Fibroblast of skin of back (primary cell): ENCODE measurements around the gene TLCD1. TPM values are rescaled to one million over a fixed set of nuclear protein-coding genes. Genes with fewer than 3 reads are reported as not detected.
A peak's percentile ranks its signal among the peaks of the same experiment; 100 is the strongest.

Experiments
- DNase-seq: peaks from one replicate; pipeline ENCODE4 v3.0.0-alpha.2; 2013
- polyA plus RNA-seq, 2 experiments: library from polyadenylated mRNA; unstranded; fragments of 120-200 nt; gene quantifications; one replicate each; pipeline ENCODE4 v1.2.1, GENCODE V29; 2013; ENCODE audit not compliant: insufficient read length in 2 of 2

Gene TLCD1
- 4.6 TPM for polyA plus RNA-seq (2013, experiment 1 of 2; ENCODE audit: insufficient read length)
- 5.0 TPM for polyA plus RNA-seq (2013, experiment 2 of 2; ENCODE audit: insufficient read length)

DNA sequence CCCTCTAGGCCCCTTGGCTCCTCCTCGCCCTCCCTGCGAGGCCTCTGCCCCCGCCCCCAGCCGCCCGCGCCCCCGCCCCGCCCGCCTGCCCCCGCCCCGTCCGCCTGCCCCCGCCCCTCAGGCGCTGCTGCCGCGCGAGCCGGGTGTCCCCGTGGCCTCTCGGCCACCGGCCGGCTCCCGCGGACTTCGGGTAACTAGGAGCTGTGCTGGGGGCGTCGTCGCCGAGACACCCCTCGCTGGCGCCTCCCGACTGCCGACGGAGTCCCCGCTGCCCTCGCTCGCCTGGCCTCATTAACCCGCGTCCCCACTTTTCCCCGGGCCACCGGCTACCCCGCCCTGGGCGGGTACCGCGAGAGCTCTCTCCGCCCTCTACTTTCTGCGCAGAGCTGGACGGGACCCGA lies at the start of gene TLCD1:
Gene TLCD1 (minus strand): TSS at position 8 of the 401 bp plus-strand sequence. CDS start 136 bp downstream, outside the sequence.
- peak; percentile 70 for DNase-seq

- no peak for DNase-seq
Measured at GRCh38 chr17:28774206-28774605, 48.2 kb upstream of the TLCD1 start.

DNA sequence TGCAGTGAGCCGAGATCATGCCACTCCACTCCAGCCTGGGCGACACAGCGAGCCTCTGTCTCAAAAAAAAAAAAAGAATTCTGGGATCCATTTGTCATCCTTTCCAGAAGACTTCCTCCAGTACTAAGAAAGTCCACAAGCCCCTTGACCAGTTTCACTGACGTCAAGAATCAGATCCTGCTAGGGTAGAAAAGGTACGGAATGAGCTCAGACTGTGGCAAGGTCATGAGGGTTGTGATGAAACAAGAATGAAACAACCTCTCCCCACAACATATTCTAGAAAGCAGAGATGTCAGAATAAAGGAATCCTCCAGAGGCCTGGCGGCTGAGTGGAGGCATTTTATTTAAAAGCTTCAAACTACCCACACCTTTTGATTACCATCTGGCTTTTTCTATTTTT lies 47.7 kb upstream of the TLCD1 start:
- no peak for DNase-seq

DNA sequence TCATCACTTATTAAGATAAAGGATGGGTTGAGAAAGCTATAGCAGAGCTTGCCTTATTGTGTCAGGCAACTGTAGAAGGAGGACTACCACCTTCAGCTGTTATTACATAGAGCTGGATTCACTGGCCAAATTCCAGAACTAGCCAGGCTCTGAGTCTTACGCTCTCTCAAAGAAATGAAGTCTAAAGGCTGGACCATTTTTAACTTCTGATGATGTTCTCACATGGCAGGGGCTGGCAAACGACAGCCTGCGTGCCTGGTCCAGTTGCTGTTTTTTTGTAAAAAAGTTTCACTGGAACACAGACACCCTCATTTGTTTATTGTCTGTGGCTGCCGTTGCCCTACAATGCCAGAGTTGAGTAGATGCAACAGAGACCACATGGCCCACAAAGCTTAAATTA lies 39.0 kb upstream of the TLCD1 start:
- no peak for DNase-seq

DNA sequence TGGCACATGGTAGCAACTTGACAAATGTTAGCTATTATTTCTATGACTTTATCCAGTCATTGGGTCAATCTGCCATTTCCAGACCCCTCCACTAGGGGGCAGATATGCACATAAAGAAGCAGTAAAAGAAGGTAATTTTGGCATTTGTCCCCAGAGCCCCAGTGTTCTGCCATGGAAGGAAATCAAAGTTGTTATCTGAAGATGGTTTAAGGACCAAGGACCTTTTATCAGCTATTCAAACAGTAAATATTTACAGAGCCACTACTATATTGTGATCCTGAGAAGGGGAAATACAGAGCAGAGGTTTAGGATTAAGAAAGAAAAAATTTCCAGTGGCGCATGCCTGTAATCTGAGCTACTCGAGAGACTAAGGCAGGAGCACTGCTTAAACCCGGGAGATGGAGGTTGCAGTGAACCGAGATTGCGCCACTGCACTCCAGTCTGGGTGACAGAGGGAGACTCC lies 37.8 kb upstream of the TLCD1 start:
- DNase-seq = peak; percentile 74

DNA sequence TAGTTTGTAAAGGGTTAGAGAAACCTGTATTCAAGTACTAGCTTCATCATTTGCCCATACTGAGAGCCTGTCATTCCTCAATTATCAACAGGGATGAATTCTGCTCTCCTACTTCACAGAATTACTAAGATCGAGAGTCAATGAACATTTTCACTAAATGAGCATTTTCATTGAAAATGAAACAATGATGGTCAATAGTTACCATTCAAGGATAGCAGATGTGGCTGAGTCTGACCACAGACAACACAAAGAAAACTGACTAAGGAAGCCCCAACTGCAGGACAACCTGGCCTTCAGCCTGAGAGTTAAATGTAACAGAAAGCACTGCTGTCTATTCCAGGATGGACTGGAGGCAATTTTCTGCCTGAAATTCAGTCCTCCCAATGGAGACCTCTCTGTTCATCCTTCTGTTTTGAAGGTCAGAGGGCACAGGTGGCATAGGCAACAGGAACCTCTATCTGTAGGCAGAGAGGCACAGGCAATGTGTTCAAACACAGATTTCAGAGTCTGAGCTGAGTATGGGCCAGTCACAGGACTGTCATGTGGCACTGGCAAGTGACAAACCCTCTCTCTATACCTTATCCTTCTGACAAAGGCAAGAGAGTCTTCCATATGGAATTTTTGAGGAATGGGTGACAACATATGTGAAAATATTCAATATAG lies 37.2 kb upstream of the TLCD1 start:
- DNase-seq = no peak

- no peak for DNase-seq
Measured at GRCh38 chr17:28760601-28761562, 34.8 kb upstream of the TLCD1 start.

GRCh38 chr17:28759256-28759865 lies 33.3 kb upstream of the TLCD1 start:
- no peak for DNase-seq

GRCh38 chr17:28758411-28759121 lies 32.5 kb upstream of the TLCD1 start:
- no peak for DNase-seq

GRCh38 chr17:28756049-28756804 lies 30.2 kb upstream of the TLCD1 start:
- no peak for DNase-seq

DNA sequence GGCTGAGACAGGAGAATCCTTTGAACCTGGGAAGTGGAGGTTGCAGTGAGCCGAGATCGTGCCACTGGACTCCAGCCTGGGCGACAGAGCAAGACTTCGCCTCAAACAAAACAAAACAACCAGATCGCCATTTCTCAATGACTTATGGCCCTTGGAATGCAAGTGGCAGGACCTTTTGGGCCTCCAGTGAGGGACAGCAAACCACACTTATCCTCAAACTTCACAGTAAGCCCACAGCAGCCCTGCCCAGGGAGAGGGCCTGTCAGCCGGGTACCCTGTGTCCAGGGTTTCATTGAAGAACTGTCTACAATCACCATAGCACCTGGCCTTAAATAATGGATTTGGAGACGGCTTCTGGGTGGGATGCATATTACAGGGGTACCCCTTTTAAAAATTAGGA lies 29.5 kb upstream of the TLCD1 start:
- DNase-seq = no peak

GRCh38 chr17:28751600-28752366 lies 25.8 kb upstream of the TLCD1 start:
- no peak for DNase-seq

- peak; percentile 88 for DNase-seq
Measured at GRCh38 chr17:28750178-28751047, 24.4 kb upstream of the TLCD1 start.

DNA sequence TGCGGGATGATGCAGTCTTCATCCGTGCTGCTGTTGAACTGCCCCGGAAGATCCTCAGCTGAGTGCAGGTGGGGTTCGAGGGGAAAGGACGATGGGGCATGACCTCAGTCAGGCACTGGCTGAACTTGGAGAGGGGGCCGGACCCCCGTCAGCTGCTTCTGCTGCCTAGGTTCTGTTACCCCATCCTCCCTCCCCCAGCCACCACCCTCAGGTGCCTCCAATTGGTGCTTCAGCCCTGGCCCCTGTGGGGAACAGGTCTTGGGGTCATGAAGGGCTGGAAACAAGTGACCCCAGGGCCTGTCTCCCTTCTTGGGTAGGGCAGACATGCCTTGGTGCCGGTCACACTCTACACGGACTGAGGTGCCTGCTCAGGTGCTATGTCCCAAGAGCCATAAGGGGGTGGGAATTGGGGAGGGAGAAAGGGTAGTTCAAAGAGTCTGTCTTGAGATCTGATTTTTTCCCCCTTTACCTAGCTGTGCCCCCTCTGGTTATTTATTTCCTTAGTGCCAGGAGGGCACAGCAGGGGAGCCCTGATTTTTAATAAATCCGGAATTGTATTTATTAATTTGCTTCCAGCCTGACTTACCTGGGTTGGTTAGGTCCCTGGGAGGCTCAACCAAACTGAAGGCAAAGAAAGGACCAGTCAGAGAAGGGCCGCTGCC lies 23.6 kb upstream of the TLCD1 start:
- no peak for DNase-seq

DNA sequence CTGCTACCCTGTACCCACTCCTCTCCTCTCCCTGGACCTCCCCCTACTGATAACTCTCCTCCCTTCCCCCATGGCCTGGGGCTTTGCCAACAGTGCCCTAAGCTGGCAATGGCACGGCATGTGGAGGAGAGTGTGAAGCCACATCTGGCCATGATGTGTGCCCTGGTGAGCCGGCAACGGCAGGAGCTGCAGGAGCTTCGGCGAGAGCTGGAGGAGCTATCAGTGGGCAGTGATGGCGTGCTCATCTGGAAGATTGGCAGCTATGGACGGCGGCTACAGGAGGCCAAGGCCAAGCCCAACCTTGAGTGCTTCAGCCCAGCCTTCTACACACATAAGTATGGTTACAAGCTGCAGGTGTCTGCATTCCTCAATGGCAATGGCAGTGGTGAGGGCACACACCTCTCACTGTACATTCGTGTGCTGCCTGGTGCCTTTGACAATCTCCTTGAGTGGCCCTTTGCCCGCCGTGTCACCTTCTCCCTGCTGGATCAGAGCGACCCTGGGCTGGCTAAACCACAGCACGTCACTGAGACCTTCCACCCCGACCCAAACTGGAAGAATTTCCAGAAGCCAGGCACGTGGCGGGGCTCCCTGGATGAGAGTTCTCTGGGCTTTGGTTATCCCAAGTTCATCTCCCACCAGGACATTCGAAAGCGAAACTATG lies 23.0 kb upstream of the TLCD1 start:
- DNase-seq = no peak

DNA sequence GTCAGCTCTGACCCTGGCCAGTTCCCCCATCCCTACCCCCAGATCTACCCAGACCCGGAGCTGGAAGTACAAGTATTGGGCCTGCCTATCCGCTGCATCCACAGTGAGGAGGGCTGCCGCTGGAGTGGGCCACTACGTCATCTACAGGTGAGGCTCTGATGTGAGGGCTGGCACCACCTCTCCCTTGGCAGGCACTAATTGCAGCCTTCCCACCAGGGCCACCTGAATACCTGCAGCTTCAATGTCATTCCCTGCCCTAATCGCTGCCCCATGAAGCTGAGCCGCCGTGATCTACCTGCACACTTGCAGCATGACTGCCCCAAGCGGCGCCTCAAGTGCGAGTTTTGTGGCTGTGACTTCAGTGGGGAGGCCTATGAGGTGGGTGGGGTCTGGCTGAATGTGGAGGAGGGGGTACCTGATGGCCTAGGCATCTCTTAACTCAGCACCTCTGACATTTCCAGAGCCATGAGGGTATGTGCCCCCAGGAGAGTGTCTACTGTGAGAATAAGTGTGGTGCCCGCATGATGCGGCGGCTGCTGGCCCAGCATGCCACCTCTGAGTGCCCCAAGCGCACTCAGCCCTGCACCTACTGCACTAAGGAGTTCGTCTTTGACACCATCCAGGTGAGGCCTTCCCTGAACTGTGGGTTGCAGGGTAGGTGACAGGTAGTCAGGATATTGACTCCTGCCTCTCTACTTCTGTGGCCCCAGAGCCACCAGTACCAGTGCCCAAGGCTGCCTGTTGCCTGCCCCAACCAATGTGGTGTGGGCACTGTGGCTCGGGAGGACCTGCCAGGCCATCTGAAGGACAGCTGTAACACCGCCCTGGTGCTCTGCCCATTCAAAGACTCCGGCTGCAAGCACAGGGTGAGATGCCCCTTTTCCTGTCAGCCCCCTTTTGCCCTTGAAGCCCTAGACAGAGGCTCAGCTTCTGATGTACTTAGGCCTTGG lies 22.0 kb upstream of the TLCD1 start:
- no peak for DNase-seq

DNA sequence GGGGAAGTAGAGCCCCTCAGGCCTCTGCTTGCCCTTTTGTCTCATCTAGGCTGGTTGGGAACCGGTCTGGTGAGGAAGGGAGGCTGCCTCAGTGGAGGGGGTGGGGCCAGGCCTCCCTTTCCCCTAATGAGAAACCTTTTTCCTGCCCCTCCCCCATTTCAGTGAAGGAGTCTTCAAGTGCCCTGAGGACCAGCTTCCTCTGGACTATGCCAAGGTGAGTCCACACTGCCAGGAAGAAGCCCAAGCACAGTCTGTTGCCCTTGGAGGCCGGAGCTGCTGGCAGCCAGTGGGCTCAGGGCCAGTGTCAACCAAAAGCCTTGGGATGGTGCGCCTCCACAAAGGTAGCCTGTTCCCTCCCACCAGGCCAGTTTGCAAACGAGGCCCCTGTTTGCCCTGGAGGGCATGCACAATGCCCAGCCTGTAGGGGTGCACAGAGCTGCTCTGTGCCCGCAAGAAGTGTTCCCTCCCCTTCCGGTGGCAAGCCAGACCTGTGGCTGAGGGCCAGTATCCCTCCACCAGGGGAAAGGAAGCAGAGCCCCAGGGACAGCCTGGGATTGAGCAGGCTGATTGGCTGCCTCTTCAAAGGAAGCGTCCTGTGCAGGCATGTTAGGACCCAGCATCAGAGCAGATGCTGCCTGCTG lies 21.1 kb upstream of the TLCD1 start:
- DNase-seq = no peak
